HCT116 (cell line): ENCODE measurements around the gene TLR8. TPM values are rescaled to one million over a fixed set of nuclear protein-coding genes. Genes with fewer than 3 reads are reported as not detected.

Experiments
- ATAC-seq: fragments of 200-7000 bp; cut with Tn5 transposase; 2 replicates; pipeline ENCODE4 v1.9.1; 2020; ENCODE audit warnings: mild to moderate bottlenecking, moderate library complexity
- BruUV-seq: library from RNA; stranded (reverse); fragments of 400-500 nt; replicated peaks from 2 replicates; lab custom pipeline; 2021; lab: Mats Ljungman, UMichigan
- CTCF ChIA-PET: fragments of 300-600 bp; sonication (Branson Sonifier 250); formaldehyde crosslinking; loops from one replicate; lab custom pipeline; 2021; ENCODE audit warnings: antibody characterized with exemption; lab: Charles Lee
- POLR2A ChIA-PET: fragments of 300-600, 350-600 bp; sonication (Branson Sonifier 250); formaldehyde crosslinking; loops from one replicate; lab custom pipeline; 2021; ENCODE audit warnings: antibody characterized with exemption; lab: Charles Lee
- RAD21 ChIA-PET, 2 experiments: fragments of 300-600 bp; sonication (Branson Sonifier 250); formaldehyde crosslinking; loops; one replicate each; lab custom pipeline; 2023; ENCODE audit warnings: low total read pairs in 2 of 2; ENCODE audit not compliant: uncharacterized antibody in 2 of 2, unreplicated experiment in 2 of 2, low non-redundant PET in 1 of 2; lab: Charles Lee
- DNase-seq: peaks from one replicate; pipeline ENCODE4 v3.0.0-alpha.2; 2010; ENCODE audit warnings: low read depth, low spot score
- H2AFZ ChIP-seq: fragments of 200-600 bp; shearing (Covaris generic), sonication (generic); 2 replicates; pipeline ENCODE4 v1.6.1; 2017; ENCODE audit warnings: low read depth, mixed run types, mixed read lengths, antibody characterized with exemption, low read length; ENCODE audit not compliant: poor library complexity, severe bottlenecking
- H3K27ac ChIP-seq: 2 replicates; pipeline ENCODE4 v1.5.1; 2012; ENCODE audit warnings: low read depth, low read length
- H3K27me3 ChIP-seq: fragments of 200-600 bp; sonication (generic); 2 replicates; pipeline ENCODE4 v1.6.1; 2016; ENCODE audit warnings: mixed run types, low read length, mixed read lengths; ENCODE audit not compliant: insufficient read depth
- H3K36me3 ChIP-seq, 2 experiments: fragments of 200-500 bp in 1 of 2; fragments of 200-600 bp in 1 of 2; sonication (Bioruptor generic) in 1 of 2; sonication (generic) in 1 of 2; 2 replicates each; pipeline versions ENCODE4 v1.5.1 to v1.6.1; 2014 to 2016; ENCODE audit warnings: low read length in 2 of 2, inconsistent platforms in 1 of 2, mixed read lengths in 1 of 2, mixed run types in 1 of 2; ENCODE audit not compliant: insufficient read depth in 2 of 2, control insufficient read depth in 1 of 2
- H3K4me1 ChIP-seq, 2 experiments: fragments of 200-600 bp in 1 of 2; sonication (generic) in 1 of 2; 2 replicates each; pipeline versions ENCODE4 v1.5.1 to v1.6.1; 2012 to 2017; ENCODE audit warnings: low read length in 2 of 2, inconsistent platforms in 1 of 2, mild to moderate bottlenecking in 1 of 2, mixed read lengths in 1 of 2, mixed run types in 1 of 2, moderate library complexity in 1 of 2; ENCODE audit not compliant: insufficient read depth in 2 of 2, control insufficient read depth in 1 of 2
- H3K4me2 ChIP-seq: fragments of 200-600 bp; sonication (generic); 2 replicates; pipeline ENCODE4 v1.6.1; 2017; ENCODE audit warnings: mixed run types, low read length, mixed read lengths
- H3K4me3 ChIP-seq, 2 experiments: fragments of 200-600 bp in 1 of 2; sonication (generic) in 1 of 2; replicated peaks in 1 of 2; 2 replicates each; pipeline ENCODE4 v1.5.1; 2011 to 2016; ENCODE audit warnings: low read length in 2 of 2, control low read depth in 1 of 2, low read depth in 1 of 2, mild to moderate bottlenecking in 1 of 2, mixed read lengths in 1 of 2, mixed run types in 1 of 2
- H3K79me2 ChIP-seq: fragments of 200-600 bp; sonication (generic); 2 replicates; pipeline ENCODE4 v1.6.1; 2017; ENCODE audit warnings: mild to moderate bottlenecking, mixed run types, low read length, moderate library complexity, mixed read lengths; ENCODE audit not compliant: insufficient read depth
- H3K9ac ChIP-seq: fragments of 200-600 bp; sonication (generic); 2 replicates; pipeline ENCODE4 v1.6.1; 2016; ENCODE audit warnings: low read length, mixed read lengths
- H3K9me2 ChIP-seq: fragments of 200-600 bp; sonication (generic), shearing (Covaris generic); 2 replicates; pipeline ENCODE4 v1.6.1; 2017; ENCODE audit warnings: mixed run types, mild to moderate bottlenecking, moderate library complexity; ENCODE audit not compliant: insufficient read depth
- H3K9me3 ChIP-seq, 2 experiments: fragments of 200-500 bp in 1 of 2; fragments of 200-600 bp in 1 of 2; sonication (Bioruptor generic) in 1 of 2; sonication (generic) in 1 of 2; 2 replicates each; pipeline ENCODE4 v1.6.1; 2014 to 2017; ENCODE audit warnings: low read length in 2 of 2, mixed read lengths in 2 of 2, inconsistent platforms in 1 of 2, low read depth in 1 of 2, mild to moderate bottlenecking in 1 of 2, mixed run types in 1 of 2, moderate library complexity in 1 of 2; ENCODE audit not compliant: control insufficient read depth in 1 of 2, insufficient read depth in 1 of 2
- H4K20me1 ChIP-seq: fragments of 200-600 bp; sonication (generic), shearing (Covaris generic); 2 replicates; pipeline ENCODE4 v1.6.1; 2017; ENCODE audit warnings: mixed run types, mild to moderate bottlenecking, moderate library complexity; ENCODE audit not compliant: insufficient read depth
- CBX3 ChIP-seq: IDR thresholded peaks from 2 replicates; pipeline ENCODE4 v1.6.1; 2012; ENCODE audit warnings: low read depth
- EGR1 ChIP-seq: IDR thresholded peaks from 2 replicates; pipeline ENCODE4 v1.6.1; 2012; ENCODE audit warnings: low read depth
- ELF1 ChIP-seq: IDR thresholded peaks from 2 replicates; pipeline ENCODE4 v1.6.1; 2012; ENCODE audit warnings: low read depth, borderline replicate concordance
- EZH2 ChIP-seq: fragments of 200-600 bp; sonication (generic); IDR thresholded peaks from 2 replicates; pipeline ENCODE4 v1.6.1; 2017; ENCODE audit warnings: antibody characterized with exemption, mixed run types
- POLR2A ChIP-seq: IDR thresholded peaks from 2 replicates; pipeline ENCODE4 v1.7.0; 2011; ENCODE audit warnings: borderline replicate concordance; ENCODE audit not compliant: insufficient read depth, insufficient read length; ENCODE audit errors: extremely low read depth
- SIN3A ChIP-seq: IDR thresholded peaks from 2 replicates; pipeline ENCODE4 v1.6.1; 2012; ENCODE audit warnings: low read depth
- SP1 ChIP-seq: IDR thresholded peaks from 2 replicates; pipeline ENCODE4 v1.6.1; 2012; ENCODE audit warnings: low read depth
- SRF ChIP-seq: IDR thresholded peaks from 2 replicates; pipeline ENCODE4 v1.6.1; 2012; ENCODE audit warnings: low read depth
- TCF7L2 ChIP-seq: IDR thresholded peaks from 2 replicates; pipeline ENCODE4 v1.7.0; 2011; ENCODE audit warnings: borderline replicate concordance, inconsistent platforms; ENCODE audit not compliant: insufficient read depth, insufficient read length; ENCODE audit errors: extremely low read depth
- ZNF274 ChIP-seq: fragments of 200-500 bp; sonication (Bioruptor generic); IDR thresholded peaks from 2 replicates; pipeline ENCODE4 v1.6.1; 2014; ENCODE audit warnings: mild to moderate bottlenecking, low read depth, low read length, inconsistent platforms
- intact Hi-C: fragments of 100-400 bp; cut with micrococcal nuclease; formaldehyde crosslinking; loops from 2 replicates; pipeline ENCODE4 v1.10.0; 2022
- total RNA-seq: library from RNA; stranded (reverse); gene quantifications from one replicate; pipeline ENCODE4 v1.2.1, GENCODE V29; 2021; ENCODE audit not compliant: unreplicated experiment
- TF ChIP-seq, protein P1 (sequence below): IDR thresholded peaks from 2 replicates; pipeline ENCODE4 v1.6.1; 2012; ENCODE audit warnings: low read depth
- TF ChIP-seq, protein P2 (sequence below), 3 experiments: fragments of 200-600 bp in 1 of 3; sonication (generic) in 1 of 3; IDR thresholded peaks in 2 of 3; conservative IDR thresholded peaks in 1 of 3; 2 replicates each; pipeline ENCODE4 v1.5.1; 2012 to 2017; ENCODE audit warnings: low read depth in 2 of 3, low read length in 2 of 3, antibody characterized with exemption in 1 of 3, borderline replicate concordance in 1 of 3, control low read depth in 1 of 3, mild to moderate bottlenecking in 1 of 3, mixed read lengths in 1 of 3, mixed run types in 1 of 3, moderate library complexity in 1 of 3; ENCODE audit not compliant: insufficient read depth in 1 of 3

The TLR8 gene
- total RNA-seq, 1 experiment from 2014 or later: not detected

- Histone ChIP-seq H3K4me3 (no peak overlapping the region), H3K9me2 (no peaks in the 10 kb centered on the region), H3K36me3 (no peaks in the 10 kb centered on the region), H3K27ac (no peak overlapping the region), H3K79me2 (no peaks in the 10 kb centered on the region)
- CTCF ChIA-PET: no interaction called here
- DNase-seq: no peak
- POLR2A ChIA-PET: interaction anchor here (0.9 kb wide), 1 partner anchor 10 kb away, joined by 5 read pairs; the partner anchor contains the start of gene TMSB4X
- BruUV-seq: no TSS peak
- no peak for TF ChIP-seq SRF
- TF ChIP-seq, all 23 proteins: peak for 0
- Histone ChIP-seq H4K20me1 (no peaks in the 10 kb centered on the region), H3K27me3 (no peaks in the 10 kb centered on the region), H3K9ac (no peak overlapping the region), H3K9me3 (no peaks in the 10 kb centered on the region), H2AFZ (no peak overlapping the region), H3K4me2 (no peak overlapping the region), H3K4me1 (no peaks in the 10 kb centered on the region)
- RAD21 ChIA-PET: no interaction called here
- no peak for ATAC-seq
- intact Hi-C loops: no loop called here
Measured at GRCh38 chrX:12965131-12965940, 58.9 kb downstream of the TLR8 start.

- intact Hi-C loops: no loop called here
- Histone ChIP-seq H3K9me3 (no peaks in the 10 kb centered on the region), H3K9me2 (no peaks in the 10 kb centered on the region), H3K27me3 (no peaks in the 10 kb centered on the region), H3K4me1 (no peaks in the 10 kb centered on the region), H4K20me1 (no peaks in the 10 kb centered on the region), H3K4me3 (no peak overlapping the region), H3K9ac (no peak overlapping the region), H3K4me2 (no peak overlapping the region), H3K36me3 (no peaks in the 10 kb centered on the region), H2AFZ (no peak overlapping the region), H3K27ac (no peak overlapping the region), H3K79me2 (no peaks in the 10 kb centered on the region)
- BruUV-seq: no TSS peak
- ChIA-PET CTCF (no interaction called here), RAD21 (no interaction called here), POLR2A (interaction anchor here (0.9 kb wide), 1 partner anchor 9 kb away, joined by 5 read pairs; the partner anchor contains the start of gene TMSB4X)
- ATAC-seq: no peak
- no peak for DNase-seq
- TF ChIP-seq CBX3 (no peak), SP1 (no peak), POLR2A (no peak), TCF7L2 (no peak), EZH2 (no peak), SIN3A (no peak), EGR1 (no peak), SRF (no peak), ZNF274 (no peak), ELF1 (no peak)
- TF ChIP-seq, protein P1, sequence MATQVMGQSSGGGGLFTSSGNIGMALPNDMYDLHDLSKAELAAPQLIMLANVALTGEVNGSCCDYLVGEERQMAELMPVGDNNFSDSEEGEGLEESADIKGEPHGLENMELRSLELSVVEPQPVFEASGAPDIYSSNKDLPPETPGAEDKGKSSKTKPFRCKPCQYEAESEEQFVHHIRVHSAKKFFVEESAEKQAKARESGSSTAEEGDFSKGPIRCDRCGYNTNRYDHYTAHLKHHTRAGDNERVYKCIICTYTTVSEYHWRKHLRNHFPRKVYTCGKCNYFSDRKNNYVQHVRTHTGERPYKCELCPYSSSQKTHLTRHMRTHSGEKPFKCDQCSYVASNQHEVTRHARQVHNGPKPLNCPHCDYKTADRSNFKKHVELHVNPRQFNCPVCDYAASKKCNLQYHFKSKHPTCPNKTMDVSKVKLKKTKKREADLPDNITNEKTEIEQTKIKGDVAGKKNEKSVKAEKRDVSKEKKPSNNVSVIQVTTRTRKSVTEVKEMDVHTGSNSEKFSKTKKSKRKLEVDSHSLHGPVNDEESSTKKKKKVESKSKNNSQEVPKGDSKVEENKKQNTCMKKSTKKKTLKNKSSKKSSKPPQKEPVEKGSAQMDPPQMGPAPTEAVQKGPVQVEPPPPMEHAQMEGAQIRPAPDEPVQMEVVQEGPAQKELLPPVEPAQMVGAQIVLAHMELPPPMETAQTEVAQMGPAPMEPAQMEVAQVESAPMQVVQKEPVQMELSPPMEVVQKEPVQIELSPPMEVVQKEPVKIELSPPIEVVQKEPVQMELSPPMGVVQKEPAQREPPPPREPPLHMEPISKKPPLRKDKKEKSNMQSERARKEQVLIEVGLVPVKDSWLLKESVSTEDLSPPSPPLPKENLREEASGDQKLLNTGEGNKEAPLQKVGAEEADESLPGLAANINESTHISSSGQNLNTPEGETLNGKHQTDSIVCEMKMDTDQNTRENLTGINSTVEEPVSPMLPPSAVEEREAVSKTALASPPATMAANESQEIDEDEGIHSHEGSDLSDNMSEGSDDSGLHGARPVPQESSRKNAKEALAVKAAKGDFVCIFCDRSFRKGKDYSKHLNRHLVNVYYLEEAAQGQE: no peak
- TF ChIP-seq, protein P2, sequence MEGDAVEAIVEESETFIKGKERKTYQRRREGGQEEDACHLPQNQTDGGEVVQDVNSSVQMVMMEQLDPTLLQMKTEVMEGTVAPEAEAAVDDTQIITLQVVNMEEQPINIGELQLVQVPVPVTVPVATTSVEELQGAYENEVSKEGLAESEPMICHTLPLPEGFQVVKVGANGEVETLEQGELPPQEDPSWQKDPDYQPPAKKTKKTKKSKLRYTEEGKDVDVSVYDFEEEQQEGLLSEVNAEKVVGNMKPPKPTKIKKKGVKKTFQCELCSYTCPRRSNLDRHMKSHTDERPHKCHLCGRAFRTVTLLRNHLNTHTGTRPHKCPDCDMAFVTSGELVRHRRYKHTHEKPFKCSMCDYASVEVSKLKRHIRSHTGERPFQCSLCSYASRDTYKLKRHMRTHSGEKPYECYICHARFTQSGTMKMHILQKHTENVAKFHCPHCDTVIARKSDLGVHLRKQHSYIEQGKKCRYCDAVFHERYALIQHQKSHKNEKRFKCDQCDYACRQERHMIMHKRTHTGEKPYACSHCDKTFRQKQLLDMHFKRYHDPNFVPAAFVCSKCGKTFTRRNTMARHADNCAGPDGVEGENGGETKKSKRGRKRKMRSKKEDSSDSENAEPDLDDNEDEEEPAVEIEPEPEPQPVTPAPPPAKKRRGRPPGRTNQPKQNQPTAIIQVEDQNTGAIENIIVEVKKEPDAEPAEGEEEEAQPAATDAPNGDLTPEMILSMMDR (IDR thresholded peaks at IDR 0.05 in 2 of 3, conservative IDR thresholded peaks at IDR 0.05 in 1 of 3; ENCODE audit: borderline replicate concordance in 1 of 3, insufficient read depth in 1 of 3, low read depth in 2 of 3, low read length in 2 of 3): no peak
Measured at GRCh38 chrX:12966151-12966550, 59.7 kb downstream of the TLR8 start.
